ENCODE results near the gene SYT7. TPM values are rescaled to one million over a fixed set of nuclear protein-coding genes. Genes with fewer than 3 reads are reported as not detected.

SYT7 gene
- total and polyA plus RNA-seq, 2 donors (not counting 1 experiment from before 2014, with no cell fraction given): not detected

GRCh38 chr11:61577383-61578118 lies 3.3 kb downstream of the SYT7 start:
- Histone ChIP-seq H4K20me1 (ENCODE audit: control insufficient read depth, insufficient read depth, low read length, poor library complexity, severe bottlenecking) (no peaks in the 10 kb centered on the region), H3K4me2 (replicated peaks; ENCODE audit: low read depth, low read length, poor library complexity, severe bottlenecking) (no peak overlapping the region), H3K79me2 (ENCODE audit: control insufficient read depth, insufficient read depth, low read length) (no peaks in the 10 kb centered on the region), H2AFZ (ENCODE audit: insufficient read depth, low read depth, low read length, poor library complexity, severe bottlenecking) (no peak overlapping the region), H3K9me3 (ENCODE audit: control extremely low read depth in 1 of 3, control insufficient read depth in 2 of 3, insufficient read depth in 1 of 3, low read length in 2 of 3) (peaks cover 0 to 11% (median 0%) of the 10 kb centered on the region in 3 donors), H3K4me3 (ENCODE audit: control extremely low read depth in 1 of 5, extremely low read depth in 1 of 5, insufficient read depth in 1 of 5, low read depth in 2 of 5, low read length in 4 of 5) (no peak overlapping the region), H3K27me3 (replicated peaks in 1 of 4; ENCODE audit: control extremely low read depth in 1 of 4, control insufficient read depth in 3 of 4, insufficient read depth in 4 of 4, low read length in 3 of 4) (peaks cover 0 to 39% (median 14%) of the 10 kb centered on the region in 4 experiments), H3K9ac (ENCODE audit: low read length) (no peak overlapping the region), H3K27ac (ENCODE audit: low read length in 2 of 2) (no peak overlapping the region), H3K36me3 (replicated peaks in 1 of 2; ENCODE audit: control extremely low read depth in 1 of 2, control insufficient read depth in 1 of 2, extremely low read depth in 1 of 2, insufficient read depth in 2 of 2, low read length in 1 of 2) (no peaks in the 10 kb centered on the region), H3K4me1 (ENCODE audit: control insufficient read depth in 2 of 2, insufficient read depth in 2 of 2, low read length in 2 of 2) (peaks cover 13 to 16% of the 10 kb centered on the region in 2 donors)
- DNase-seq (no peak), ATAC-seq (ENCODE audit: low read depth) (no peak)
- H3K27ac Mint-ChIP-seq: no peak overlapping the region
- intact Hi-C loops (cut with micrococcal nuclease): no loop called here
- CTCF ChIA-PET: no interaction called here
- POLR2A ChIA-PET: no interaction called here
- H3K4me1 Mint-ChIP-seq: peaks cover 18% of the 10 kb centered on the region
- 85% methylated on average over 3 of the region's 7 CpGs for WGBS (ENCODE audit: insufficient coverage)
- H3K27me3 Mint-ChIP-seq: peaks cover 48% of the 10 kb centered on the region
- H3K4me3 Mint-ChIP-seq: no peak overlapping the region
- H3K9me3 Mint-ChIP-seq (ENCODE audit: insufficient read depth): no peaks in the 10 kb centered on the region
- TF ChIP-seq EZH2 (IDR thresholded peaks at IDR 0.05; ENCODE audit: borderline replicate concordance, insufficient read depth, low read depth, low read length, poor library complexity, severe bottlenecking) (no peak), CTCF (IDR thresholded peaks at IDR 0.05) (no peak)
